Inflammatory macrophage treated with lipopolysaccharide for 4 hours (primary cell): ENCODE results near the gene ZNF697.

ENCODE experiments used
- DNase-seq: peaks from one replicate; pipeline ENCODE4 v3.0.0-alpha.2; 2020

Gene ZNF697

GRCh38 chr1:119662034-119662437 is 14.0 kb upstream of the ZNF697 start:
- no peak for DNase-seq

- no peak for DNase-seq
Measured at GRCh38 chr1:119660253-119661083, 12.4 kb upstream of the ZNF697 start.

- DNase-seq: no peak
Measured at GRCh38 chr1:119659628-119660027, 11.6 kb upstream of the ZNF697 start.

GRCh38 chr1:119656410-119656955 is 8.4 kb upstream of the ZNF697 start:
- DNase-seq: no peak

- no peak for DNase-seq
Measured at GRCh38 chr1:119655154-119655553, 7.1 kb upstream of the ZNF697 start.

- no peak for DNase-seq
Measured at GRCh38 chr1:119653839-119654170, 5.7 kb upstream of the ZNF697 start.

- no peak for DNase-seq
Measured at GRCh38 chr1:119653135-119653838, 5.2 kb upstream of the ZNF697 start.

GRCh38 chr1:119652587-119652986 is 4.5 kb upstream of the ZNF697 start:
- DNase-seq: no peak

GRCh38 chr1:119651641-119652040 is 3.6 kb upstream of the ZNF697 start:
- no peak for DNase-seq

GRCh38 chr1:119651133-119651532 is 3.1 kb upstream of the ZNF697 start:
- DNase-seq: no peak

GRCh38 chr1:119648620-119649004 is 546 bp upstream of the ZNF697 start:
- DNase-seq: no peak

- peak; percentile 63 for DNase-seq
Measured at GRCh38 chr1:119647228-119647733, 785 bp downstream of the ZNF697 start.

GRCh38 chr1:119646521-119647227 is 1.4 kb downstream of the ZNF697 start:
- peak; percentile 66 for DNase-seq

- DNase-seq: no peak
Measured at GRCh38 chr1:119639109-119639508, 9.0 kb downstream of the ZNF697 start.

- DNase-seq: no peak
Measured at GRCh38 chr1:119637710-119638109, 10.4 kb downstream of the ZNF697 start.

- DNase-seq: no peak
Measured at GRCh38 chr1:119636491-119637089, 11.5 kb downstream of the ZNF697 start.

- DNase-seq: peak; percentile 32
Measured at GRCh38 chr1:119635811-119636390, 12.2 kb downstream of the ZNF697 start.

GRCh38 chr1:119634016-119634415 is 14.1 kb downstream of the ZNF697 start:
- no peak for DNase-seq

GRCh38 chr1:119633575-119633974 is 14.5 kb downstream of the ZNF697 start:
- DNase-seq: no peak

GRCh38 chr1:119632841-119633240 is 15.2 kb downstream of the ZNF697 start:
- DNase-seq: peak; percentile 7

GRCh38 chr1:119632103-119632490 is 16.0 kb downstream of the ZNF697 start:
- no peak for DNase-seq

GRCh38 chr1:119631433-119632102 is 16.5 kb downstream of the ZNF697 start:
- peak; percentile 16 for DNase-seq
